Mammary epithelial cell (primary cell): ENCODE data around the gene RHBDL3.

Experiments used
- CTCF ChIP-seq, 2 donors: IDR thresholded peaks in 1 of 2; conservative IDR thresholded peaks in 1 of 2; 2 replicates each; pipeline ENCODE4 v1.5.1; 2011 to 2012; ENCODE audit warnings: inconsistent platforms in 2 of 2, low read length in 2 of 2, mild to moderate bottlenecking in 2 of 2, control low read depth in 1 of 2, low read depth in 1 of 2; ENCODE audit not compliant: insufficient read depth in 1 of 2; ENCODE audit errors: extremely low read depth in 1 of 2
- EZH2 ChIP-seq: IDR thresholded peaks from 2 replicates; pipeline ENCODE4 v1.6.1; 2012; ENCODE audit warnings: low read length, inconsistent platforms, borderline replicate concordance

DNA sequence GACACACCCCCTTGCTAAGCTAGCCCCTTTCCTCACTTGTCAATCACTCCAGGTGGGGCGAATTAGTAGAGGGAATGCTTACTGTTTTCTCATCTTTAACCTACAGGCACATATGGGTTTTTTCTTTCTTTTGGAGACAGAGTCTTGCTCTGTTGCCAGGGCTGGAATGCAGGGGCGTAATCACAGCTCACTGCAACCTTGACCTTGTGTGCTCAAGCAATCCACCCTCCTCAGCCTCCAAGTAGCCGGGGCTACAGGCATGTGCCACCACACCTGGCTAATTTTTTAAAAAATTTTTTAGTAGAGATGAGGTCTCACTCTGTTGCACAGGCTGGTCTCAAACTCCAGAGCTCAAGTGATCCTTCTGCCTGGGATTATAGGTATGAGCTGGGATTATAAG lies 38.7 kb upstream of the RHBDL3 start:
- no peak for TF ChIP-seq CTCF (conservative IDR thresholded peaks at IDR 0.05 in 1 of 2, IDR thresholded peaks at IDR 0.05 in 1 of 2; ENCODE audit: extremely low read depth in 1 of 2, insufficient read depth in 1 of 2, low read depth in 1 of 2, low read length in 2 of 2)
- no peak for TF ChIP-seq EZH2
